ENCODE measurements around the gene ASB7.

- TF ChIP-seq CTCF (IDR thresholded peaks at IDR 0.05) = no peak
- TF ChIP-seq POLR2A (IDR thresholded peaks at IDR 0.05) = no peak
Observed at GRCh38 chr15:100571592-100572167, 30.7 kb upstream of the ASB7 start.
